GM21529 (cell line): ENCODE results near the gene TBC1D30.
"Not testable (repeated sequence)": the region's sequence is repeated elsewhere in the genome, so short reads cannot be mapped to it uniquely, and the experiment has no call there.

Source experiments
- ATAC-seq: cut with Tn5 transposase; IDR thresholded peaks from one replicate; pipeline ENCODE4 v1.9.1; 2021; ENCODE audit not compliant: unreplicated experiment

TBC1D30 gene, protein sequence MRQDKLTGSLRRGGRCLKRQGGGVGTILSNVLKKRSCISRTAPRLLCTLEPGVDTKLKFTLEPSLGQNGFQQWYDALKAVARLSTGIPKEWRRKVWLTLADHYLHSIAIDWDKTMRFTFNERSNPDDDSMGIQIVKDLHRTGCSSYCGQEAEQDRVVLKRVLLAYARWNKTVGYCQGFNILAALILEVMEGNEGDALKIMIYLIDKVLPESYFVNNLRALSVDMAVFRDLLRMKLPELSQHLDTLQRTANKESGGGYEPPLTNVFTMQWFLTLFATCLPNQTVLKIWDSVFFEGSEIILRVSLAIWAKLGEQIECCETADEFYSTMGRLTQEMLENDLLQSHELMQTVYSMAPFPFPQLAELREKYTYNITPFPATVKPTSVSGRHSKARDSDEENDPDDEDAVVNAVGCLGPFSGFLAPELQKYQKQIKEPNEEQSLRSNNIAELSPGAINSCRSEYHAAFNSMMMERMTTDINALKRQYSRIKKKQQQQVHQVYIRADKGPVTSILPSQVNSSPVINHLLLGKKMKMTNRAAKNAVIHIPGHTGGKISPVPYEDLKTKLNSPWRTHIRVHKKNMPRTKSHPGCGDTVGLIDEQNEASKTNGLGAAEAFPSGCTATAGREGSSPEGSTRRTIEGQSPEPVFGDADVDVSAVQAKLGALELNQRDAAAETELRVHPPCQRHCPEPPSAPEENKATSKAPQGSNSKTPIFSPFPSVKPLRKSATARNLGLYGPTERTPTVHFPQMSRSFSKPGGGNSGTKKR

DNA sequence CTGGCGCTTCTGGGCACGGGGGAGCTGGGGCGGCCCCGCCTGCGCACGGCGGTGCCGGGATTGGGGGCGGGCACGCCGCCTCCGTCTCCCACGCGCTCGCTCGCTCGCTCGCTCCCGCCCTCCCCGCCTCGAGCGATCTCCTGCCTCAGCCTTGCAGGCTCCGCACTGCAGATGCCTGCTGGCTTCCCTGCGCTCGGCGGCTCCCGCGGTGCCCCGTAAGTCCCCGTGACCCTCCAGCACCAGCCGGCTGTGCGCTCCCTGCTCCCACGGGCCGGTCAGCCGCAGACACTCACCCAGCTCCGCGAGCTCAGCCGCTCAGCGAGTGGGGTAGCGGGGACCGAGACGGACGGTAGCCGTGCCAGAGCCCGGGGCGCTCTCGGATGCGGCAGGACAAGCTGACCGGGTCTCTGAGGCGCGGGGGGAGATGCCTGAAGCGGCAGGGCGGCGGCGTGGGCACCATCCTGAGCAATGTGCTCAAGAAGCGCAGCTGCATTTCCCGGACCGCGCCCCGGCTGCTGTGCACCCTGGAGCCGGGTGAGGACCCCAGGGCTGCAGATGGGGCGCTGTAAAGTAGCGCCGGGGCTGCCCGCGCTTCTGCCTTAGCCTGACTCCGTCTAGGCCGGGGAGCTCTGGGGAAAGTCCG lies at the start of gene TBC1D30:
TBC1D30 (plus strand) TSS at position 148 of the 643 bp plus-strand sequence; CDS start at position 381, 233 bp downstream.
- ATAC-seq = no peak

DNA sequence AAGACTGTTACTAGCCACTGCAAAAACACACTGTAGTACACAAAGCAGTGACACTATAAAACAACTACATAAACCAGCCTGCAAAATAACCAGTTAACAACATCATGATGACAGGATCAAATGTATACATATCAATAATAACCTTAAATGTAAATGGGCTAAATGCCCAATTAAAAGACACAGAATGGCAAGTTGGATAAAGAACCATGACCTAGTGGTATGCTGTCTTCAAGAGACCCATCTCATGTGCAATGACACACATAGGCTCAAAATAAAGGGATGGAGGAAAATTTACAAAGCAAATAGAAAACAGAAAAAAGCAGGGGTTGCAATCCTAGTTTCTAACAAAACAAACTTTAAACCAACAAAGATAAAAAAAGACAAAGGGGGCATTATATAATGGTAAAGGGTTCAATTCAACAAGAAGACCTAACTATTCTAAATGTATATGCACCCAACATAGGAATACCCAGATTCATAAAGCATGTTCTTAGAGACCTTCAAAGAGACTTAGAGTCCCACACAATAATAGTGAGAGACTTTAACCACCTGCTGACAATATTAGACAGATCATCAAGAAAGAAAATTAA lies 49.2 kb upstream of the TBC1D30 start:
- not testable (repeated sequence) for ATAC-seq

DNA sequence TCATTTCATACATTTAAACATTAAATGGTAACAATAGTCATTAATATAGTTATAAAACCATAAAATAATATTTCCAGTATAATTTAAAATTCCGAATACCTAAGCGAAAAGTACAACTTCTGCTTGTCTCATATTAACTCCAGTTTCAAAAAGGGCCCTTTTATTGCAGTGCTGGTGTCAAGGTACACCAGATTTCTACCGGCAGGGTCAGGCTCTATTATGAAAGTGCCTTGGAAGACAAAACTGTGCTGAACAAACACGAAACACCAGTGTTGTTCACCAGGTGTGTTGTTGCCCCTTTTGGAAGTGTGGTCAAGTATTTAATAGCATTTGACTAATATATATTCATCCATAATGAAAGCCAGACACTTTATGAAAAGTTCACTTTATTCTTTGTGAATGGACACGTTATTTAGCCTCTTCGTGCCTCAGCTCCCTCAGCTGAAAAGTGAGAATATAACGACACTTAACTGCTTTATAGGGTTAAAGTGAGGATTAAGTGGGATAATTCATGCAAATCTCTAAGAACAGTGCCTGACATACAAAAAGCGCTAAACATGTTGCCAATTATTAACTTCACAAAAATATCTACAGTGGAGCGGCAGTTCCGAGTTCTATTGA lies 45.0 kb upstream of the TBC1D30 start:
- no peak for ATAC-seq

DNA sequence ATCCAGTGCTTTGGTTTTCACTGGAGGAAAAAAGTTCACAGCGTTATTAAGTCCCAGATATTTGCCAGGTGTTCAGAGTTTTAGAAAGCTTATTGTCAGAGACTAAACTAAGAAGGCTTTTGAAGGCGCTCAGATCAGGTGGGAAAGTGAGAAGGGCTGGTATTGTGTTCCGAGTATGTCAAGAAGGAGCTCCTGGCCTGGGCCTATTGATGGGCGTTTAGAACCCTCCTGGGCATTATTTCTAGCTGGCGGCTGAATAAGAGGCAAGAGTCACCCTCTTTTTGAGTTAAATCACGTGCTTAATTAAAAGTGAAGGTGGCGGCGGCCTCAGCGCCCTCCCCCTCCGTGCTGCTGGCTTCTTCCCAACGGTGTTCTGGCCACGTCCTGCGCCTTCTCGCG lies 44.3 kb upstream of the TBC1D30 start:
- ATAC-seq = no peak

DNA sequence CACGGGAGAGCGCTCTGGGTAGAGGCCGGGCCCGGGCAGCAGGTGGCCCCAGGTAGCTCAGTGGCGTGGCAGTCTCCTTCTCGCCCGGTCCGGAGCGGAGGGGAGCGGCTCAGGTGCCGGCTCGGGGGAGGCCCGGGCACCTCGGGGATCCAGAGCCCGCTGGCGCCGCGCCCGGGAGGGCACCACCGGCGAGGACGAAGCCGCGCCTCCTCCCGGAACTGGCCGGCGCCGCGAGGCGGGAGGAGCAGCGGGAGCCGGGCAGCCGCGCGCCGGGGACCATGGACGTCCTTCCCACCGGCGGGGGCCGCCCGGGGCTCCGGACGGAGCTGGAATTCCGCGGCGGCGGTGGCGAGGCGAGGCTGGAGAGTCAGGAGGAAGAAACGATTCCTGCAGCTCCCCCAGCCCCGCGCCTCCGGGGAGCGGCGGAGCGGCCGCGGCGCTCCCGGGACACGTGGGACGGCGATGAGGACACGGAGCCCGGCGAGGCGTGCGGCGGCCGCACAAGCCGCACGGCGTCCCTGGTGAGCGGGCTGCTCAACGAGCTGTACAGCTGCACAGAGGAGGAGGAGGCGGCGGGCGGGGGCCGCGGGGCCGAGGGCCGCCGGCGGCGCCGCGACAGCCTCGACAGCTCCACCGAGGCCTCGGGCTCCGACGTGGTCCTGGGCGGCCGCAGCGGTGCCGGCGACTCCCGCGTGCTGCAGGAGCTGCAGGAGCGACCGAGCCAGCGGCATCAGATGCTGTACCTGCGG lies 43.7 kb upstream of the TBC1D30 start:
- peak; percentile 50 for ATAC-seq

DNA sequence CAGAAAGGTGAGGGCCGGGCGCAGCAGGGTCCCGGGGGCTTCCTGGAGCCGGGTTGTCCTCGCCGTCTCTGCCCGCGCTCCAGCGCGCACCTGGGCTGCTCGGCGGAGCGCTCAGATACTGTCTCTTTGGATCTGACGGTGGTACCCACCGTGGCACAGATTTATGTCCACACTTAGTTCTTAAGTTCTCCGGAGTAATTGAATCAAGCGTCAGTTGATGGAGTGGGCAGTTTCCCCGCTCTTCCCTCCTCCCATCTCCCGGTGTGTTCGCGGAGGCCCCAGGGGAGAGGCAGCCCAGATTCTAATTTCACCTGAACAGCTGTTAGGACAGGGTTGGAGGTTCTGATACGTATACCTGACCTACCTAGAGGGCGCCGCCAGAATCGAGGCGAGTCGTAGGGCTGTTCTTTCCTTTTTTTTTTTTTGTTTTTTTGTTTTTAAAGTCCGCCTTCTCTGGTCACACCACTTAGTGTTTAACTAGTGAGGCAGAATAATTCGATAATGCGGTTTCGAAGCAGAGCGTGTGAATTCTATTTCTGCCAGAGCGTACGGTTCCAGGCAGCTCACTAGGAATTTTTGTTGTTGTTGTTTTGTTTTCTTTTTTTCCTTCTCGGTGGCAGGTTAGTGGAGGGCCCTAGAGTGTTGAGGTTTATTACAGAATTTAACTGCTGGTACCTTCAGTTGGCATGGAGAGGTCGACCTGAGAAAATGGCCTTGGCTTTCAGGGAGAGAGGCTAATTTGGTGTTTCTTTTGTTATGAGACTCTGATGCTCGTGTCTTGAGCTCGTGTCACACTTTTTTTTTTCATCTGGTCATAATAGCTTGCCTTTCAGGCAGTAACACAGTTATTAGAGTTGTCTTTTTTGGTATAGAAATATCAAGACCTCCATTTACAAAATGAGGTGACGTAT lies 42.9 kb upstream of the TBC1D30 start:
- peak; percentile 11 for ATAC-seq

DNA sequence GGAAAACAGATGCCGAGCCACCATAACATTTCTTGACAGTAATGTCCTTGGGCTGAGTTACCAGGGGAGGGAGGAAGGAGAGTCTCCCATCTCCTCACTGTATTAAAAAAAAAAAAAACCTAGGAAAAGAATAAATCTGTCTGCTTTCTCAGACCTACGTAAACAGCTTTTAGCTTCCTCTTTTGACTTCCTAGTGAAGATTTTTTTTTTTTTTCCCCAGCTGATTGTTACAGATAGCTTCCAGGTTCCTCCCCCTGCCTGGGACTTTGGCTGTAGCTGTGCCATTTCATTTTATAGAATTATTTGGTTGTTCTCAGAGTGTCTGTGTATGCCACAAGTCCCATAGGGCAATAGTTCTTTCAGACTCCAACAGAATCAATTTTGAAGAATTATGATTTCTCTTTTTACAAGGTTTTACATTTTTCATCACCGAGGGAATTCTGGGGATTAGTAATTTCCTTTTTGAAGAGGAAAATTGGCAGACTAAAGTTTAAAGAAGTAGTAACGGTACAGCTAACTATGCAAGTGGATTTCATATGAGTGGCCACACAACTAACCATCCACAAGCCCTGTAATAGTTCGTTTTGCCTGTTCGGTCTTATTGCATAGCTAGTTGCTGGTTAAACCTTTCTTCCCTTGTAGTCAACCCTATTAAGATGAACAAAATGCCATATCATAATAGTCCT lies 42.1 kb upstream of the TBC1D30 start:
- ATAC-seq = no peak

DNA sequence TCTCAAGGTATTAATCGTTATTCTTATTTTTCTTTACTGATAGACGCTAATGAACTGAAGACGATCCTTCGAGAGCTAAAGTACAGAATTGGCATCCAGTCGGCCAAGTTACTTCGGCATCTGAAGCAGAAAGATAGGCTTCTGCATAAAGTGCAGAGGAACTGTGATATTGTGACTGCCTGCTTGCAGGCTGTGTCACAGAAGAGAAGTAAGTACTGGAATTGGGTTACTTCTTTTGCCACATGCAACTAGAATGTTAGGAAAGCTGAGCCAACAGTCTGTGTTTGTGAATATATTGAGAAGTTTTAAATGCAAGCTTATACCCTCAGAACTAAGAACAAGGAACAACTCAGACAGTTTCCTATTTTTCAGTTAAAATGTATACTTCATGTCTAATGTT lies 38.6 kb upstream of the TBC1D30 start:
- no peak for ATAC-seq

DNA sequence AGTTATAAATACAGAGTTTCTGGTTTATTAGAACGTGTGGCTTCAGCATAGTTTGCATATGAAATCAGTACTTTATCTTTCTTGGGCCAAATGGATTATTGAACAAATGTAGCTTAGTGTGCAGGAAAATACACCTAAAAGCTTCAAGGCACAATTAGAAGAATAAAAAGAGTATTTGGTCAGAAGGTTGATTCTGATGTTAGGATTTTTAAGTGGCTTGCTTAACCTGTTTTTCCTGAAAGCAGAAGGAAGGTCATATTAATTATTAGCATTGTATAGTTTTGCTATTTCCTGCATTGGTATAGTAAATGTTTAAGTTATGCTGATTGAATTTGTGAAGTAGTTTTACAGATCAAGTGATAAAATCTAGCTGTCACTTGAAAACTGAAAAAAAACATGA lies 34.3 kb upstream of the TBC1D30 start:
- no peak for ATAC-seq

DNA sequence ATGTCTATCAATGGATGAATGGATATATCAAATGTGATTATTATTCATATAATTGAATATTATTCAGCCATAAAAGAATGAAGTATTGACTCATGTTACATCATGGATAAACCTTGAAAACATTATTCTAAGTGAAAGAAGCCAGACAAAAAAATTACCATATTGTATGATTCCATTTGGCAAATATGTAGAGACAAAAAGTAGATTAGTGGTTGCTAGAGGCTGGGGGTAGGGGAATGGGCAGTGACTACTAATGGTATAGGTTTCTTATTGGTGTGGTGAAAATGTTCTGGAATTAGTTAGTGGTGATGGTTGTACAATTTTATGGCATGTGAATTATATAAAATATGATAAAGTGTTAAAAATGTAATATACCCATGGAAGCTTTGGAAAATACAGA lies 33.4 kb upstream of the TBC1D30 start:
- ATAC-seq = no peak

DNA sequence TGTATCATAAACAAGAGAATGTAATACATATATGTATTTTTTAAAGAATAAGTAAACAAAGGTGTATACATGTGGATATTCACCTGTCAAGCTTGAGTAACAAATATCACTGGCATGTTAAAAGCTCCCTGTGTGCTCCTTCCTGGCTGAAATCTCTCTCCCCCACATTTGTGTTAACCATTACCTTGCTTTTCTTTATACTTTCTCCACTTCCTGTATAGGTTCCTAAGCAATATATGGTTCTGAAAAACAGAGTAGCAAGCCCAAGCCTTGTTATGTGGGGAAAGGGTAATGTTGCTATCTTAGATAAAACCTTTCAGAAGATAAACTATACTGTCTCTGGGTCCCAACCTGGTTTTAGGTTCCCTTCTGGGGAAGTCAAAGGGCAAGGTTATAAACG lies 32.3 kb upstream of the TBC1D30 start:
- no peak for ATAC-seq

DNA sequence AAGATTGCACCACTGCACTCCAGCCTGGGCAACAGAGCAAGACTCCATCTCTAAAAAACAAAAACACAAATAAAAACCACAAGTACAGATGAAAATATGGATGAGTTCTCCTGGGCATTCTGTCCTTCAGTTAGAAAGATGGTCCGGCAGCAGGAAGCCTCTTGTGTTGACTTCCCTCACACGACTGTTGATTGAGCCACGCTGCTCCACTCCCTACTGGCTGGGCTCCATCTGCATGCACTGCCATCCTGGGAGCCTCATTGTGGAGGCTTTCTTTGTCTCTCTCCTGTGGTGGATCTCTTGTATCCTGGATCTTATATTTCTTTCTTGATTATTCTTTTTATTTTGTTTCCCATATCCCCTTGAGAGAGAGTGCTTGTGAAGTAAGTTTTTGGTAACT lies 30.8 kb upstream of the TBC1D30 start:
- ATAC-seq = no peak

DNA sequence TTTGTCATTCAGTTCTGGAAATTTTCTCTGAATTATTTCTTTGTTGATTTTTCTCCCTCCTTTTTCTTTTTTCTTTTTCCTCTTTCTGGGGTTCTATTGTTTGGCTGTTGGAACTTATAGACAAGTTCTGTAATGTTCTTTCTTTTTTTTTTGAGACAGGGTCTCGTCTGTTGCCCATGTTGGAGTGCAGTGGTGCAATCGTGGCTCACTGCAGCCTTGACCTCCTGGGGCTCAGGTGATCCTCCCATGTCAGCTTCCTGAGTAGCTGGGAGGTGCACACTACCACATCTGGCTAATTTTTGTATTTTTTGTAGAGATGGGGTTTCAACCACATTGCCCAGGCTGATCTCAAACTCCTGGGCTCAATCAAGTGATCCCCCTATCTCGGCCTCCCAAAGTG lies 30.1 kb upstream of the TBC1D30 start:
- ATAC-seq = no peak

DNA sequence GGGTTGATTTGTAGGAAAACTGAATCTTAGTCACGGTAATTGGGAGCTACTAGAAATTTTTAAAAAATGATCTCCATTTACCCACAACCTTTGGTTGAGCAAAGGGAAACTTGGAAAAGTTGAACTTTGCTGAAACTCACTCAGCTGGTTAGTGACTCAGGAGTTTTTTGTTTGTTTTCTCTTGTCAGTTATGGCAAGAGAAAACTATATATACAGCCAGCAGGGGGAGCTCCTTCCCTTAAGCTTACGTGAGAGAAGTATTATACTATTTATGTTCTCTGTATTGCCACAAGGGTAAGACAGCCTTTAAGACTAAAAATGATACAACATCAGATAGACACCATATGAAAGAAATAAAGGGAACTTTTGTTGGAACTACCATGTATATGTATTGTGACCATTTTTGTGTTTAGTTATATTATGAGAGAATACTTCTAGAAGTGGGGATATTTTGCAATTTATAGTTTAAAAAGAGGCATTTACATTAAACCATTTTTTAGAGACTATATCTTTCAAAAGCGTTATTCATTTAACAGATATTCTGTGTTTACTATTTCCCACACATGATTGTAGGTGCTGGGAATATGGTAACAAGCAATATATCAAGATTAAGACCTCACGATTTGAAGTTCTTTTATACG lies 28.1 kb upstream of the TBC1D30 start:
- ATAC-seq = peak; percentile 78

DNA sequence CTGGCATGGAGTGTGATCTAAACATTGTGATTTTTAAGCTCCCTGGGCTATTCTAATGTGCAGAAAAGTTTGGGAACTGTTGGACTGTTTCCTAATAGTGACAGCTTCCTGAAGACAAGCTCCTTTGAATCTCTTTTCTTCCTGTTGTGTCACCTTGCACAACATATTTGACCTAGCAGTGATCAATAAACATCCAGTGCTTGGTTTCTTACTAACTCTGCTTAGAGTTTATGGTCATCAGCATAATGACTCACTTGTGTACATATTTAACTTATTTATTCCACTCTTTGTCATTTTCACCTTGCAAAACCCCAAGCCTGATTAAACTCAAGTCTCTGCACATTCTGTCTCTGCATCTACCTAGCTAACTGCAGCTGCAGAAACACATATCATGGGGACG lies 27.3 kb upstream of the TBC1D30 start:
- ATAC-seq = no peak

DNA sequence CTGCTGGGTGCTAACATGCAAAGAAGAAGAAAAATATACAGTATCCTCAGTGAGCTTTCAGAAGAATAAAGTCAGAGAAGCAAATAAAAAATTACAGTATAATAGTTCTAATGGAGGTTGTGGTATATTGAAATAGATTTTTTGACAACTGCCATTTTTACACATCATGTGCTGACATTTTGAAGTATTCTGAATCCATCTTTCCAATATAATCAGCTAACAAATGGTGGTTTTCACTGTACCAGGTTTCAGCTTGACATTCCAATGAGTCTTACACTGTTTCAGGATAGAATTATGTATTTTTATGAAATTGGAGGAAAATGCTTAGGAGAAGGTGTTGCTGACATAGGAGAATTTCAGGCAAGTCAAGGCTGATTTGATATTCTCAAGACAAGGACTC lies 26.3 kb upstream of the TBC1D30 start:
- no peak for ATAC-seq

DNA sequence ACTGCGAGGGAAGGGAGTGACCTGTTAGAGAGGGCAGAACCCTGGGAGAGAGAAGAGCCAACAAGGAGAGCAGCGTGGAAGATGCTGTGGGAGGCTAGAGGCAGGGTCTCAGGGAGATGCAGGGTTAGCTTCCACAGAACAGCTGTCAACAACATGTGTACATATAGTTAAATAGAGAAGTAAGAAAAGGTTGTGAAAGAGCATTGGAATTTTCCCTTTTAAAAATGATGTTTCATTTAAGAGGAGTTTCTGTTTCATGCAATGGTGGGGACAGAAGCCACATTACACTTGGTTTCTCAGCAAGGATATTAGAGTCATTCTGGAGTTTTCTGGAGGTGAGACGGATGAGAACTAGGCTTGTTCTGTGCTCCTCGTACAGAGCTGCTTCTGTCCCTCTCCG lies 23.8 kb upstream of the TBC1D30 start:
- peak; percentile 60 for ATAC-seq

DNA sequence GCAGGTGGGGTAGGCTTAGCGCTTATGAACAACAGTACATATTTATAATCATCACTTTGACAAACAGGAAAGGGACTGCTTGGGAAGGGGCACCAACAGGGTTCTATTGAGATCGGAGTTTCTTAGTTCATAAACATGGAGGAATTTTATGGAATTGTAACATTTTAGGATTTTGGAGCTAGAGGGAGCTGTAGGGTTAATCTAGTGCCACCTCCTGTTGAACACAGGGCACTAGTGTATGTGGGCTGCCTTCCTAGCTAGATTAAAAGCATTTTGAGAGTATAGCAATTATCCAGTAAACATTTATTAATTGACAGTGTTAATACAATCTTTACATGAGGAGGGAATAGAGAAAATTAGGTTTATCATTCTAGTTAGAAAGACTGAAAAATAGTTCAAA lies 23.1 kb upstream of the TBC1D30 start:
- ATAC-seq = no peak
